ENCODE data around the gene TP53AIP1.

The TP53AIP1 gene

DNA sequence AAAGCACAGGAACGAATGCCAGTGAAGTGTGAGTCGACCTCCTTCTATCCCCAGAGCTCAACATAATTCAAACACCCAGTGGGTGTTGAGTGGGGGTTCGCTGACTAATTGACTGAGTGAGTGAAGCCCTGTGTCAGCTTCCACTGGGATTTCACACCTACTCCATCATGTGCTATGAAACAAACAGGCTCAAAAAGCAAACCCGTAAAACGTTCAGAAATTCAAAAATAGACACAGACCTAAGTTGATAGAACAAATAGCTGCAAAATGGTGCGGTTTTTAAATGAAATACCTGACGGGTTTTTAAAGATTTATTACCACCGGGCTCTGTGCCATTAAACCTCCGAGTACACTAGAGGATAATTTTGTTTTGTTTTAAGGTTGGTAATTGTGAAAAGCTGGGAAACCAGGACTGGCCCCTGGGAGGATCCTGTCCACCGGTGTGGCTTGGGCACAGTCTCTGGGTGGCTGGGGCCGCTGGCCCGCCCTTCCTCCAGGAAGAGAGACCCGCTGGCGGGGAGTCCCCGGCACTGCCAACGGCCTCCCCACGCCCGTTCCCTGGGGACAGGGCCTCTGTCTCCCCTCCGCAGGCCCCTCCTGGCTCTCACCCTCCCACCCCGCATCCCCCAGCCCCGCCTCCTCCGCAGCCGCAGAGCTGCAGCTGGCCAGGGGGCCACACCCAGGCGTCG lies 37.9 kb downstream of the TP53AIP1 start:
- DNase-seq: no peak

DNA sequence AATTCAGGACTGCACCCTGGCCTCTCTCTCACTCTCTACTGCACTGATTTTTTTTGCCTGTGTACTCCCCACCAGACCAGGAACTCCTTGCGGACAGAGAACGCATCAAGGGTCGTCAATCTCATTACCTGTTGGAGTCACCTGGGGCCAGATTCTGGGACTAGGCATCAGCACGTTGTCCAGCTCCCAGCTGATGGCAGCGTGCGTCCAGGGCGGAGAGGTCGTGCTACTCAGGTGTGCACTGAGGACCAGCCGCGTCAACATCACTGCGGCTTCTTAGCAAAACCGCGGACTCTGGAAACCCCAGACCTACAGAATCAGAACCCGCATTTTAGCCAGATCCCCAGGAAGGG lies 38.4 kb downstream of the TP53AIP1 start:
- no peak for DNase-seq

DNA sequence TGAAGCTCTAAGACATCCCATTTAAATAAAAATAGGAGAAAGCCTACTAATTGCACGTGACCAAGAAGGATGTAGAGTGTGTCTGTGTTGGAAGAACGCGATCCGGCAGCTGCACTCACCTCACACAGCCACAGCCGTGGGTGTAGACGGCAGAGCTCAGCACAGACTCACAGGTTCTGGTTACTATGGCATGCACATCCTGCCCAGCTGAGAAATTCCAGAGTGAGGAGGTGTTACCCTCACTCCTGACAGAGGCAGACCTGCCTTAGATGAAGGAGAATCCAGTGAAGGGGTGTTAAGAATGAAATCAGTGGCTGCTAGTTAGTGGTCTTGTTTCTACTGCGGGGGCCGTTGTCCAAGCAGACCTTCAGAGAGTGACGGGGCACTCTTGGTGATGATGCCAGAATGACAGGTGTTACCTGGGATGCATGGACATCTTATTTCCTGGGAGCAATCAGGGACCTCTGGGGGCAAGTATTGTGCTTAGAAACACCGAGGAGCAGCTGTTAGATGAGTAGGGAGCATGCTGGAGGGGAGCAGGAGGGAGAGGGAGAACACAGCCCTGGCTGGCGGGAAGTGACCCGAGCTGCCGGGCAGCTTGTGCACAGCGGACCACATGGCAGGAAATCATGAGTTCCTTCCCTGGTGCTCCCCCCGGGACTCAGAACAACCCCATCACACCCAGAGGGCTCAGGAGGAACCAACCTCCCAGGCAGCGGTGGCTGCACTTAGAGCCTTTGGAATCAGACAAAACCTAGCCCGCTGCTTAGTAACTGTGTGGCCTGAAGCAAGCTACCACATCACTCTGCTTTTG lies 39.2 kb downstream of the TP53AIP1 start:
- no peak for DNase-seq

DNA sequence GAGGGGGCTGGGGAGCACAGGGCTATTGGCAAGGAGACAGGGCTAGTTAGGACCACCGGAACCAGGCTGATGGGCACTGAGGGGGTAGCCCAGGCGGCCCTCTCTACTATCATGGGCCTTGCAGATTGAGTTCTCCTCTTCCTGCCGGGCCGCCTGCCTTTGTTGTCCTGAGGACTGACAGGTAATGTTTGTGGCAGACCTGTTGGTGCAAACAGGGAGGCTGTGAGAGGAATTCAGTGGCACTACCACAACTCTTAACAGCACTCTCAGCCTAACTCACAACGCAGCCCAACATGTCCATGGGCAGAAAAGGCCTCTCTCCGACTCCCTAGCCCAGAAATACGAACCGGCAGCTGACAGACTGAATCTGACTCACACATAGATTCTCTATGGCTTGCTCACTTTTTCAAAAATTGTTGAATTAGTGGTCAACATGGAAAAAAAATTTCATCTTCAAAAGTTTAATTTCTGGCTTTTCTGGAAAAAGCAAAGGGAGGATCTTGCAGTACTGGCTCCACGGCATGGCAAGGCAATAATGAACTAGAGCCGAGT lies 40.1 kb downstream of the TP53AIP1 start:
- peak; percentile 57 for DNase-seq

DNA sequence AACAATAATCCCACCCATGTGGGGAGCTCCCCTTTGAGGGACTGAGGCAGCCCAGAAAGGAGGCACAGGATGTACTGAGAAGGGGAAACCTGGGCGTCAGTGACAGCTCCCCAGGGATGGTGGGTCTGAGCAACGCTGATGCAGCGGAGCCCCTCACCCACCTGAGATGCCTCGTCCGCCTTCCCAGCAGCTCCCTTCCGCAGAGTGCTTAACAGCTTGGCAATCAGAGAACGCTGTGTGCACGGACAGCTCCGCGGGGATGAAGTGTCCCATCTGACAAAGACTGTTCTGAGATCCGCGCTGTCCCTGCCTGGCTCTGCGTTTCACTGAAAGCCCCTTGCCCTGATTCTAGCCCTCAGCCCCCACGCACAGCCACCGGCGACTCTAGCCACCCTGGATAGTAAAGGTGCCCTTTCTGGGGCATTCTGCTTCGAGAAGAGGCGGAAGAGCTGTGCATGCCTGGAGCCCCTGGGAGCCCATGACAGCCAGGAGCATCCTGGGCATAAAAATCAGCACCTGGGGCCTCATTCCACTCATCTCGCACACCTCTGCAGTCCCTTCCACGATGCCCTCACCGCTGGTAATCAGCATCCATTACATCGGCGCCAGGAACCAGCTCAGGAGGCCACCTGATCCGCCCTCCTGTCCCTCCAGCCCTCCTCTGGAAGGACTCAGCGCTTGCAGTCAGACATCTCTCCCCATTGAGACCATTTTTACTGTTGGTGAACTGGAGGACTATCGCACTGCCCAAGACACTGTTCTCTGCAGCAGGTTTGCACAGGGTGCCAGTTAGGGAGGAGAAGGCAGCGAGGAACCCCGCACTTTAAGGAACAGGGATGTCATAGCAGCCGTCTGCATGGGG lies 40.8 kb downstream of the TP53AIP1 start:
- DNase-seq: no peak

DNA sequence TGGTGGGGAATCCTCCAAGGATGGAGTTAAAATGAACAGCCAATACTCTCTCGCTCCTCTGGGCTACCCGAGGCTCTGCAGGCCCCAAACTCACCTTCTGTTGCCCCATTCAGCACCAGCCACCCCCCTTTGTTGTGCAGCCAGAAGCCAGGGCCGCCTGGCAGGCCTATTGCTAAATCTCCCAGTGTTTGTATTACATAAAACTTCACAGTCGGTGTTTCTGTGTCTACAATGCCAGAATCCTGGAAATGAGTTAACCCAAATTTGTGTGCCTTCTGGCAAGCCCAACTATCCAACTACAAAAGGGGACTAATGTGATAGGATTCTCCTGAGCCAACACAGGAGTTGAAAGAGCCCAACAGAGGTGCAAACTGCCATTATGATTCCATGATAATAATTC lies 42.2 kb downstream of the TP53AIP1 start:
- DNase-seq: no peak

DNA sequence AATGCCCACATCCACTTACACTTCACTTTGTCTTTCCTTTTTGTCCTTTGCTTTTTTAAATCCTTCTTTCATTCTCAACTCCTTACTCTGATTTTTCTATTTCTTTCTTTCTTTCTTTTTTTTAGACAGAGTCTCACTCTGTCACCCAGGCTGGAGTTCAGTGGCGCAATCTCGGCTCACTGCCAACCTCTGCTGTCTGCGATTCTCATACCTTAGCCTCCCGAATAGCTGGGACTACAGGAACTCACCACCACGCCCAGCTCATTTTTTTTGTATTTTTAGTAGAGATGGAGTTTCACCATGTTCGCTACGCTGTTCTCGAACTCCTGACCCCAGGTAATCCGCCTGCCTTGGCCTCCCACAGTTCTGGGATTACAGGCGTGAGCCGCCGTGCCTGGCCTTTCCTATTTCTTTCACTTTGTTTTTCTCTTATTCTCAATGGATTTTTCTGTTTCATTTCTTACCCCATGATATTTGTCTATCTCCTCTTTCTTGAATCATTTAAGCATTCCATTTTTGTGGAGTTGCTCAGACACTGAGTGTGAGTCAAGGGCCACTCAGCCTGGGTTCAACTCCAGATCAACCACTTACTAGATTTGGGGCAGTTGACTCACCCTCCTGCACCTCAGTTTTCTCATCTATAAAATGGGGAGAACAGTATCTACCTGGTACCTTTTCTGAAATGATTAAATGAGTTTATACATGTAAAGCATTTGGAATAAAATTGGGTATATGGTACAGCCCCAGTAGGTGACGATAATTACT lies 43.9 kb downstream of the TP53AIP1 start:
- no peak for DNase-seq

DNA sequence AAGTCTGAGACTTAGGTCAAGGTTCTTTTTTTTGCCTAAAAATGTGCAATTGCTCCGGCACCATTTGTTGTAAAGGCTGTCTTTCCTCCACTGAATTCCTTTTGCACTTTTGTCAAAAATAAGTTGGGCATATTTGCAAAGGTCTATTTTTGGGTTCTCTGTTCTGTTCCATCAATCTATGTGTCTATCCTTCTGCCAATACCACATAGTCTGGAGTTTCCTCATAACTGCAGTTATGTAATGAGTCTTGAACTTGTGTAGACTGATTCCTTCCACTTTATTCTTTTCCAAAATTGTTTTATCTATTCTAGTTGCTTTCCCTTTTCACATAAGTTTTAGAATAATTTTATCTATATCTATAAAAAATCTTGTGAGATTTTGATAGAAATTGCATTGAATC lies 44.8 kb downstream of the TP53AIP1 start:
- no peak for DNase-seq

DNA sequence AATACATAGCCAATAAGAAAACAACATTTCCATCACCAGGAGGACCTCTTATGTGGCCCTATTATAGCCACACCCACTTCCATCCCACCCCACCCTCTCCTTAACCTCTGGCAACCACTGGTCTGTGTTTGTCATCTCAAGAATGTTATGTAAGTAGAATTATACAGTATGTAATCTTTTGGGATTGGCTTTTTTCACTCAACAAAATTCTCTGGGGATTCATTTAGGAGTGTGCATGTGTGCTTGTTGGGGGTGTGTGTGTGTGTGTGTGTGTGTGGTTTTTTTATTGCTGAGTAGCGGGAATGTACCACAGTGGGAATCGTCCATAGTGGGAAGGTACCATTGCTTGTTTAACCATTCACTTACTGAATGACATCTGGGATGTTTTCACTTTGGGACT lies 46.3 kb downstream of the TP53AIP1 start:
- no peak for DNase-seq

DNA sequence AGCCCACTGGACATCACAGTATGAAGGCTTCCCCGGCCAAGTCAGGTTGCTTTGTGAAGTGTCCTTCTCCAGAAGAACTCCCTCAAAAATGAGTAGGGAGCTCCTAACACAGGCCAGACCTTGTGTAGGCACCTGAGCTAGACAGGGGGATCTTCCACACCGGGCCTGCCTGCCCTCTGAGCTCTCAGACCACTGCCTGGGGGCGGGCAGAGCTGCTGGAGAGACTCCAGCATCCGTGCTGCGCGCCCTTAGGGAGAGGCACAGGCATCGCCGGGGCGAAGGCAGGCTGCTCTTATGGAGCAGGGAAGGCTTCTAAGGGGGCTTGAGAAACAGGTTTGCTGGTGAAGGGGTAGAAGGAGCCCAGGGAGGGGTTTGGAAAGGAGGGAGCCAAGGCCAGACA lies 47.1 kb downstream of the TP53AIP1 start:
- no peak for DNase-seq

DNA sequence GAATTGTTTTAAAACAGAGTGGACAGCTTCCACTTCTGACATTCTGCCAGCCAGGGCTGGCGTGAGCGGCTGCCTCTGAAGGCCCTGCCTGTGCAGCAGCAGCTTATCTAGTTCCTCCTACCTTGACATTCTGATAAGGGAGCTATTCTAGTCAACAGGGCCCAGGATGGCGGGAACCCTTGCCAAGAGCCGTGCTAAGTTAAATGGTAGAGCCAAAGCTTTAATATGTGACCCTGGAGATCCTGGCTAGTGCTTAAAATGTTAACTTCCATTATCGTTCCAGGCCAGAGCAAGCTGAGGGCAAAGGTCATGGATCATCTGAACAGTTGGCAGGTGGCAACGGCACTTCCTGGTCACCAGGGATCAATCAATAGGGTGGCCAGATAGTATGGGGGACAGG lies 48.0 kb downstream of the TP53AIP1 start:
- DNase-seq: no peak

DNA sequence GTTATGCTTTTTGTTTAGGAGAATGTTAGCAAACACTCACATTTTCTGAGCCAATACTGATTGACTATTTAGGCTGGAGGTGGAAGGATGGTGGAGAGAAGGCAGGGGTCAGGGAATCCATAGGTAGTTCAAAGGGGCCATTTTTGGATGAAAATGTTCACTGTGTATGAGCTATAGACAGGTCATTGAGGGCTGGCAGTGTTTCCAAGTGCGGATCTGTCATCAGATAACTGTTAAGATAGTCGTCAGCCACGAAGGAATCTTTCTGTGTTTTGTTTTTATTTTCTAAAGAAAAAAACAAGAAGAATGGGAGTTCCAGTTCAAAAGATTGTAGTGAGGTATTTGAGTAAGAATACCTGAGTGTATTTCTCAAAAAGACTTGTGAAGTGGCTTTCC lies 48.4 kb downstream of the TP53AIP1 start:
- no peak for DNase-seq

DNA sequence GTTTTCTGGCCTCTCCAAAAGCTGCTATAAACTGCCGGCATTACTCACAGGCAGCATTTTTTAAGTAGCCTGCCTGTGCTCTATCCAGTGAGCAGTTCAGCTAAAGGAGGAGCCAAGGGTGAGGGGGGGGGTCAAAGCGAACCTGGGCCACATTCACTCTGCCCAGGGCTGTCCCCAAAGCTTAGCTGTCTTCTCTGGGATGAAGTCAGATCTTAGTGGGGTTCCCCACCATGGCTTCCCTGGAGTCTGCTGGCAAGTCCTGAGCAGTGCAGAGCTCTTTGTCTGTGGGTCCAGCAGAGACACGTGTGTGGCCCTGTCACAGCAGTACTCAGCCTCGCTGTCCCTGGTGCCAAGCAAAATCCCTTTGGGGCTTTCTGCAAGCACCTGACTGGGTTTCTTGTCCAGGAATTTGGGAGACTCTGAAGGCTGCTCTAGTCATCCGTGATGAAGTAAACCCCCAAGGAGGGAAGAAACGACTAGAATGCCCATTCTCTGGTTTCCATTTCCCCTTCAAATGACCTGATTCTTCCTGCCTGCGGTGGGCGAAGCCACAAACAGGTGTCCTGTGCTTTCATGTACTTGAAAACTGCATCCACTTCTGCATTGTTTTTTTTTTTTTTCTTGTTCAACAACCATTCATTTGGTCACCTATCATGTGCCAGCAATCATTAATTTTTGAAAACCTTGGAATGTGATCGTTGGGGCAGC lies 48.9 kb downstream of the TP53AIP1 start:
- DNase-seq: no peak

DNA sequence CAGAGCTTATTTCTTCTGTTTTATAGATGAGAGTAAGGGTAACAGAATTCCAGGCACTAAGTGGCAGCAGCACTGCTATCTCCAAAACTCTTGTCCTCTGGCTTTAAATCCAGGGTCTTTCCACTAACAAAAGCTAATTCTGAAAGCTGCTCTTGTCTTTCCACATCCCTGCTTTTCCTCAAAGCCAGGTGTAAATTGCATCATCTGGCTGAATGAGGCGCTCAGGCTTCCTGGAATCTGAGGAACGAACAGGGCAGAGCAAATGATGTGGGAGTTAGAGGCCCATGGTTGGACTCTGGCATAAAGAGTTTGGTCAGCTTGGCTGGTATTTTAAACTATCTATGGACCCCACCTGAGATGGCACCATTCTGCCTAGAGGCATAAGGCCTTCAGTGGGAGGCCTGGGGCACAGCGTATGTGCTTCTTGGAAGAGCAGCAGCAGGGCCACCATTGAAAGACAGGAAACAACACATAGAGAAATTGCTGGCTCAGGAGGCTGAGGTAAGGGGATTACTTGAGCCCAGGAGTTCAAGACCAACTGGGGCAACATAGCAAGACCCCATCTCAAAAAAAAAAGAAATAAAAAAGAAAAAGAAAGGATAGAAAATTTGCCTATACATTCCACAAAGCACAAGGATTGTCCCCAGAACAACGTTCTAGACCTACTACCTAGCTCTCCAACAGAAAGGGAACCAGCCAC lies 49.7 kb downstream of the TP53AIP1 start:
- DNase-seq: no peak

DNA sequence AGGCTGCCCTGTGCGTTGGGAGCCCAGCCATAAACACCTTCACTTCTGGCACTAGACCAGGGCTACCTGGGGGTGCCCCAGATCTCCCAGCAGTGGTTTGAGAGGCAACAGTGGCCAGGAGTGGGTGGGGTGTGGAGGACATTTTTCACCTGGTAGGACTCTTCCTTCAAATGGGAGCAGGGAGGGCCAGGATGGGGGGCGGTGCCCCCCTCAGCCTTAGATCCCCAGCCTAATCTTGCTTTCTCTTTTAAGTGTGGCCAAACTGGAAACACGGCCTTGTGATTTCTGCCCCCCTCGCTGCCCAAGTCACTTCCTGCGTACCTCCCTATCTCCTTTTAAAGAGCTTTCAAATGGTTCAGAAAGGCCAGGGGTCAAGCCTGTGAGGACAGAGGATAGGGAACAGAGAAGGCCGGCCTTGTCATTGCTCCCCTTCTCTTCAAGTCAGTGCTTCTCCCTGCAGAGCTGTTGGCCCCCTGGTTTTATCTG lies 50.7 kb downstream of the TP53AIP1 start:
- no peak for DNase-seq

DNA sequence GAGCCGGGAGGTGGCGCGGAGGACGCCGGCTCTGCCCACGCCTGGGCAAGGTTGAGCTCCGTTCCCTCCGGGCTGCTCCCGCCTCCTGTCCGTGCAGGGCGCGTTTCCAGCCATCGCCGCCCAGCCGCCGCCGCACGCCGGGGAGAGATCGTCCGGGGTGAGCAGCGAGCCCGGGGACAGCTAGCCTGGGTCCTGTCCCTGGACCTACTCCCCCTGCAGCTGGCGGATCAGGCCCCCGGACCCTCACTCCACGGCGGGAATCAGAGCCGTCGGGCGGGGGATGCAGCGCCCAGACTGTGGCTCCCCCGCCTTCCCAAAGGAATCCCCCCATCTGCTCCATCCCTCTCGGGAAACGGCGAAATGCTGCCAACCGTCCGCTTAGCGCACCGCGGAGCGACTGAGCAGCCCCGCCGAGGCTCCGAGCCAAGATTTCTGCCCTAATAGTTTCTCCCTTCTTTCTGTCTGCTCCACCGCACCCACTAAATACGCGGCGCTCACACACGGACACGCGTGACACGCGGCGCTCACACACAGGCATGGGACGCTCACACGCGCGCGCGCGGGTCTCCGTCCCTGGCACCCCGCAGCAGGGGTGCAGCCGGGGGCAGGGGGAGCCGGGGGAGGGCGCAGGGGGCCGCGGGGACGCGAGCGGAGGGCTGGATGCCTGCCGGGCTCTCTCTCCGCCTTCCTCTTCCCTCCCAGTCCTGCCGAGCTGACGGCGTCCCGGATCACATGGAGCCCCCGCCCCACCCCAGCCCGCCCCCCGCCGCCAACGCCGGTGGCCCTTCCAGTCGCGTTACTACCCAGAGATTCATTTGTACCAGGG lies 51.9 kb downstream of the TP53AIP1 start, which contains the start of gene KCNJ5:
Gene KCNJ5 (plus strand): TSS at position 814 of the 826 bp plus-strand sequence. CDS start 19,918 bp downstream, outside the sequence.
- no peak for DNase-seq

DNA sequence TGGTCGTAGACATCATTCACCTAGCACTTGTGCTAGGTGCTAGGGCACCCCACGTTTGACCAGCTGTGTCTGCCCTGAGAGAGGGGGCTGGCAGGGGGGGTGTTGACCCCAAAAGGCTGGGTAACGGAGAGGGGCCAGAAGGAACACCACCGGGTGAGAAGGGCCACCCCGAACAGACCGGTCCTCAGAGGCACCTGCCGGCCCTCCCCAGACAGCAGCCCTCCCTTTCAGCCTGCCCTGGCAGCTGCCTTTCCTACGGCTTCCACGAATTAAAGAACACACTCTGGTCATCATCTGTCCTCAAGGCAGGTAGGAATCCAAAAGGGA lies 52.5 kb downstream of the TP53AIP1 start:
- DNase-seq: no peak

DNA sequence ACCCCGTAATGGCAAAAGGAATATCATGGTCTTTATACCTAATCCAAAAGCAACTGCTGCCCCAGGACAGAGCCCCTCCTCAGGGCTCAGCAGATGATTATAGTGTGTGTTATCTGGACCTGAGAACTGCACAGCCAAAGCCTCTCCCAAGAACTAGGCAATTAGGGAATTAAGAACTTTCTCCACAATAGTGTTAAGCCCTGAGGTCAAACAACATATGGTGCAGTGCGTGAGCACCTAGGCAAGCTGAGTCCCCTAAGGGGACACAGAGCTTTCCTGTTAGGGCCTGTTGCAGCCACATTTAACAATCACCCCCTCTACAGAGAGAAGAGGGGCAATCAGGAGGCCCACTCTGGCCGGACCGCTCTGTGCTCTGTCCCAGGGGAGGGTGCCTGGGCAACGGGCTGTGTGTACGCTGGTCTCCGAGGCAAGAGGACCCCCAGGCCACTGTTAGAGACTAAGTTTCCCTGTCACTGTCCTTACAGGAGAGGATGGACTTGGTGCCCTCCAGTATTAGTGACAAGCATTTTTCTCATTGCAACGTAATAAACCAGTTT lies 52.9 kb downstream of the TP53AIP1 start:
- no peak for DNase-seq

DNA sequence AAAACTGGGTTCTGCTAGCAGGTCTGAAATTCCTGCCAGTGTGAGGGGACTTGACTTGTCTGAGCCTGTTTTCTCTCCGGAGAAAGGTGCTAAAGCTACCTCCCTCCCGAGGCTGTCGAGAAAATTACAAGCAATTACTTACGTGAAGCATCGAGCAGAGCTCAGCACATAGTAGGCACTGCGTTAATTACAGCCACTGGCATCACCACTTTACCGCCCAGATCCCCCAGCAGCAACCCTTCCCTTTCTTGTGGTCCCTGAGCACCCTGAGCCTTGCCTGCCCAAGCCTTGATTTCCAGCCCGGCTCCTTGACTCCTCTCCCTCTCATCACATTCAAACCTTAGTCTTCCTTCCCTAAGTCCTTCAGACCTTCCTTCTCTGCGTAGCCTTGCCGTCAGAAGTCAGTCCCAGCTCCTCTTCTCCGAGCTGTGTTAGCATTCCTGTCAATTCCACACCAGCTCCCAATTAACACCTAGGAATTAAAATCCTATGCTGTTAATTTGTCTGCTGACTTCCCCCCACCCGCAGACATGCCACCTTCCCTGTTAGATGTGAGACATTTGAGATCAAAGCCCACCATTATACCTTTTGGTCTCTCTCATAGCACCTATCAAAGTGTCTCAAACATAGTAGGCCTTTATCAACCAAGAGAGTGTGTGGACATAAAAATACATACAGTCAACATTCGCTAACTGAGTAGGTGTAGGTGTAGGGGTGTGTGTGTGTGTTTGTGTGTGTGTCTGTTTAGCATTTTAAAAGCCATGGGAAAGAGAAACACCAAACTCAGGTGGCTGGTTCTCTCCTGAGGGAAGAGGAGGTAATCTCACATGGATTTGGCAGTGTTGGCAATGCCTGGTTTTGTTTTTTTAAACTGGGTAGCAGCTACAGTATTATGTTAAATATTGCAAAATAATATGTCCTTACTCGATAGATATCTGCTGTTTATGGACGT lies 54.4 kb downstream of the TP53AIP1 start:
- no peak for DNase-seq
